Measurements from ENCODE around the gene MAP2K2. TPM values are rescaled to one million over a fixed set of nuclear protein-coding genes. Genes with fewer than 3 reads are reported as not detected.

MAP2K2 gene
- total RNA-seq, 2 donors from 2014 or later = 94.3 to 94.6 TPM

- DNase-seq = no peak
- Mint-ChIP-seq H3K4me3 (no peak overlapping the region), H3K27me3 (no peaks in the 10 kb centered on the region), H3K4me1 (peaks cover 6% of the 10 kb centered on the region), H3K27ac (no peak overlapping the region), H3K36me3 (ENCODE audit: low read depth) (no peaks in the 10 kb centered on the region)
- no peaks in the 10 kb centered on the region for H3K9me3 ChIP-seq (ENCODE audit: control insufficient read depth, low read length, poor library complexity, severe bottlenecking)
- no peak for ATAC-seq
Observed at GRCh38 chr19:4043966-4044715, 79.8 kb downstream of the MAP2K2 start.

- Mint-ChIP-seq H3K27me3 (no peaks in the 10 kb centered on the region), H3K4me3 (no peak overlapping the region), H3K36me3 (ENCODE audit: low read depth) (no peaks in the 10 kb centered on the region), H3K4me1 (peaks cover 6% of the 10 kb centered on the region), H3K27ac (no peak overlapping the region)
- no peaks in the 10 kb centered on the region for H3K9me3 ChIP-seq (ENCODE audit: control insufficient read depth, low read length, poor library complexity, severe bottlenecking)
- ATAC-seq (no peak), DNase-seq (no peak)
Observed at GRCh38 chr19:4043401-4043800, 80.5 kb downstream of the MAP2K2 start.

GRCh38 chr19:4042731-4043082, 81.2 kb downstream of the MAP2K2 start:
- no peaks in the 10 kb centered on the region for H3K27me3 Mint-ChIP-seq
- no peaks in the 10 kb centered on the region for H3K36me3 Mint-ChIP-seq (ENCODE audit: low read depth)
- H3K4me1 Mint-ChIP-seq = peaks cover 6% of the 10 kb centered on the region
- H3K27ac Mint-ChIP-seq = no peak overlapping the region
- no peaks in the 10 kb centered on the region for H3K9me3 ChIP-seq (ENCODE audit: control insufficient read depth, low read length, poor library complexity, severe bottlenecking)
- ATAC-seq (peak; percentile 17), DNase-seq (no peak)
- no peak overlapping the region for H3K4me3 Mint-ChIP-seq

- ATAC-seq (peak; percentile 21), DNase-seq (no peak)
- Mint-ChIP-seq H3K36me3 (ENCODE audit: low read depth) (no peaks in the 10 kb centered on the region), H3K27ac (no peak overlapping the region), H3K4me1 (peaks cover 6% of the 10 kb centered on the region), H3K4me3 (no peak overlapping the region), H3K27me3 (no peaks in the 10 kb centered on the region)
- no peaks in the 10 kb centered on the region for H3K9me3 ChIP-seq (ENCODE audit: control insufficient read depth, low read length, poor library complexity, severe bottlenecking)
Observed at GRCh38 chr19:4042064-4042730, 81.7 kb downstream of the MAP2K2 start.

Other genes starting within 250 kb of the MAP2K2 start
- gene ATCAY, start 243.4 kb downstream of the MAP2K2 start, total RNA-seq = under 1 TPM in 1 of 2 donors, not detected in 1; 0.60 TPM
- not detected for gene NMRK2, start 191.1 kb downstream of the MAP2K2 start, total RNA-seq
- gene DAPK3, start 153.0 kb downstream of the MAP2K2 start, total RNA-seq = 10 to 100 TPM; 28.7 to 31.3 TPM
- gene EEF2, start 138.7 kb downstream of the MAP2K2 start, total RNA-seq = 1,000 to 10,000 TPM; 2,788 to 2,859 TPM
- 10 to 100 TPM; 20.8 to 22.7 TPM for gene PIAS4, start 116.4 kb downstream of the MAP2K2 start, total RNA-seq
- 10 to 100 TPM; 47.3 to 51.1 TPM for gene ZBTB7A, start 57.2 kb downstream of the MAP2K2 start, total RNA-seq
- gene CREB3L3, start 29.5 kb upstream of the MAP2K2 start, total RNA-seq = under 1 TPM in 1 of 2 donors, not detected in 1; 0.82 TPM
- 10 to 100 TPM; 18.5 to 21.8 TPM for gene SIRT6, start 58.4 kb upstream of the MAP2K2 start, total RNA-seq
- under 1 TPM; 0.75 to 0.91 TPM for gene ANKRD24, start 58.6 kb upstream of the MAP2K2 start, total RNA-seq
- gene EBI3, start 105.4 kb upstream of the MAP2K2 start, total RNA-seq = not detected
- 10 to 100 TPM; 34.9 to 46.1 TPM for gene YJU2, start 123.0 kb upstream of the MAP2K2 start, total RNA-seq
- gene SHD, start 155.1 kb upstream of the MAP2K2 start, total RNA-seq = not detected
- 1 to 10 TPM; 5.2 to 7.9 TPM for gene TMIGD2, start 178.3 kb upstream of the MAP2K2 start, total RNA-seq
- 1 to 10 TPM; 1.5 to 2.9 TPM for gene FSD1, start 180.5 kb upstream of the MAP2K2 start, total RNA-seq
- gene STAP2, start 214.7 kb upstream of the MAP2K2 start, total RNA-seq = 1 to 10 TPM; 1.9 to 3.3 TPM
- gene MPND, start 219.4 kb upstream of the MAP2K2 start, total RNA-seq = 10 to 100 TPM; 13.0 to 15.1 TPM

All from T-helper 17 cell (primary cell).